Measurements from ENCODE around the gene USP32. TPM values are rescaled to one million over a fixed set of nuclear protein-coding genes. Genes with fewer than 3 reads are reported as not detected.

The USP32 gene
- polyA plus RNA-seq, 1 experiment: 23.8 TPM

DNA sequence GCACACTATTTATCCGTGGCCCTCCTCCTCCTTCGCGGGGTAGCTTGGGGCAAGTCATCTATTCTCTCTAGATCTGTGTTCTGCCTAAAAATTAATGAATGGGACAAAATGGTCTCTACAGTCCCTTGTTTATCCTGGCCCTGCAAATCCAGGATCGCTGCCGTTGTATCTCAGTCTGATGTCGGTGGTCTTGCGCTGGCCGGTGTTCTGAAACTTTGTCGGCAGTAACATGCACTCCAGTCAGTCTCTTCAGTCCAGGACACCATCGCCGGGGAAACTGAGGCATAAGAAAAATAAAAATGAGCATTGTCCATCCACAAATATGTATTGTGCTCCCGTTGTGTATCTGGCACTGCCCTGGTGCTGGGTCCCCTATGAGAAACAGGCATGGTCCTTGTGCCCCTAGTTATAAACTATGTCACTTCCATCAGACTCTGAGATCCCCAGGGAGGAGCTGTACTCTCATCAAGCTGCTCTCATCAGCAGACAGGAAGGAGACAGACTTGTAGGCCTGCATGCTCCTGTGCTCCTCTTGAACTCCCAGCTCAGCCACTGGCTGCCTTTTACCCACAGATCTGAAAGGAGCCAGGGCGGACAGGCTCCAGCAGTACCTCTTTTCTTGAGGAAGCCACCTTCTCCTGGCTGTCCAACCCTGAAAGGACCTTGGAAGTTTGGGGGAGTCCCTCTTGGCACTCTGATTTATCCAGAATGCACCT is 255.8 kb downstream of the USP32 start:
- peaks cover 11% of the 10 kb centered on the region for H3K27me3 ChIP-seq (ENCODE audit: control insufficient read depth, insufficient read depth, low read length)
- H3K36me3 ChIP-seq (ENCODE audit: control insufficient read depth, insufficient read depth, low read length): no peaks in the 10 kb centered on the region
- CTCF ChIA-PET: no interaction called here
- H3K4me3 ChIP-seq (ENCODE audit: low read depth, low read length): no peak overlapping the region; the same call in 1 of the 2 replicates
- no peak for DNase-seq (ENCODE audit: low read depth)
- POLR2A ChIA-PET: no interaction called here
- TF ChIP-seq, protein P1, sequence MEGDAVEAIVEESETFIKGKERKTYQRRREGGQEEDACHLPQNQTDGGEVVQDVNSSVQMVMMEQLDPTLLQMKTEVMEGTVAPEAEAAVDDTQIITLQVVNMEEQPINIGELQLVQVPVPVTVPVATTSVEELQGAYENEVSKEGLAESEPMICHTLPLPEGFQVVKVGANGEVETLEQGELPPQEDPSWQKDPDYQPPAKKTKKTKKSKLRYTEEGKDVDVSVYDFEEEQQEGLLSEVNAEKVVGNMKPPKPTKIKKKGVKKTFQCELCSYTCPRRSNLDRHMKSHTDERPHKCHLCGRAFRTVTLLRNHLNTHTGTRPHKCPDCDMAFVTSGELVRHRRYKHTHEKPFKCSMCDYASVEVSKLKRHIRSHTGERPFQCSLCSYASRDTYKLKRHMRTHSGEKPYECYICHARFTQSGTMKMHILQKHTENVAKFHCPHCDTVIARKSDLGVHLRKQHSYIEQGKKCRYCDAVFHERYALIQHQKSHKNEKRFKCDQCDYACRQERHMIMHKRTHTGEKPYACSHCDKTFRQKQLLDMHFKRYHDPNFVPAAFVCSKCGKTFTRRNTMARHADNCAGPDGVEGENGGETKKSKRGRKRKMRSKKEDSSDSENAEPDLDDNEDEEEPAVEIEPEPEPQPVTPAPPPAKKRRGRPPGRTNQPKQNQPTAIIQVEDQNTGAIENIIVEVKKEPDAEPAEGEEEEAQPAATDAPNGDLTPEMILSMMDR (IDR thresholded peaks at IDR 0.05; ENCODE audit: insufficient read depth, low read depth, low read length): no peak

DNA sequence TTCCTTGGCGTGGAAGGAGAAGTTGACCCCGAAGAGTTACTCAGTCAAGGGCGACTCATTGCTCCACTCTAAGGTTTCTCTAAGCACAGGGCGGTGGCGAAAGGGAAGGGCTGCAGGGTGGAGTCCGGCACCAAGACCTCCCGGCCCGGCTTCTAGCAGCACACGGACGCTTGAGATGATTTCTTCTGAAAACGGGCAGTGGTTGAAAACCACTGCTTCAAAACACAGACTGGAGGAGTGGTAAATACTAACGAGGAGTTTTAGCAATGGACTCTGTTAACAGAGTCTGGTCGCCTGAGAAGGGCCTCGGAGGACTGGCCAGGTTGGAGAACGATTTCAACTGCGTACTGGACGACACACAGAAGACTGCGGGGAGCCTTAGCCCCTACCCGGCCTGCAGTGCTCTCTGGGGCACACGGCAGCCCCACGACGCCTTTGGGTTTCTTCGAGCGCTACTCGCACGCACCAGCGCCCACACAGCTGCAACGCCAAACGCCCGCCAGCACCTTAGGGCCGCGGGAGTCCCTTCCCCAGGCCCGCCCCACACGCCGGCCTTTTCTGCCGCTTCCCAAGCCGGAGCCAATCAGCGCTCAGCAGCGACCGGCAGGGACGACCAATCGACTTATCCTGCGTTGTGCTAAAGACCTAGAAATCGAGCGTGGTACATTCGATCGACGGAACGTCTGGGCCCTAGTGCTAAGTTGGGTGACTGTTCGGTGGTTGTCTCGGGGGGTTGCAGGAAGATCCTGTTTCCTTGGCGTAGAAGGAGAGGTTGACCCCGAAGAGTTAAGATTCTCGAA is 256.6 kb downstream of the USP32 start:
- H3K4me3 ChIP-seq (ENCODE audit: low read depth, low read length): peak overlapping the region; percentile 87
- TF ChIP-seq, protein P1 (IDR thresholded peaks at IDR 0.05; ENCODE audit: insufficient read depth, low read depth, low read length): no peak
- CTCF ChIA-PET: interaction anchor here (0.6 kb wide), 1 partner anchor 43 kb away, joined by 6 read pairs; no protein-coding TSS in a partner anchor
- H3K27me3 ChIP-seq (ENCODE audit: control insufficient read depth, insufficient read depth, low read length): peaks cover 11% of the 10 kb centered on the region
- no peaks in the 10 kb centered on the region for H3K36me3 ChIP-seq (ENCODE audit: control insufficient read depth, insufficient read depth, low read length)
- DNase-seq (ENCODE audit: low read depth): peak; percentile 45
- POLR2A ChIA-PET: no interaction called here

- peaks cover 10% of the 10 kb centered on the region for H3K27me3 ChIP-seq (ENCODE audit: control insufficient read depth, insufficient read depth, low read length)
- peak overlapping the region; percentile 87 for H3K4me3 ChIP-seq (ENCODE audit: low read depth, low read length)
- TF ChIP-seq, protein P1 (IDR thresholded peaks at IDR 0.05; ENCODE audit: insufficient read depth, low read depth, low read length): no peak
- no peak for DNase-seq (ENCODE audit: low read depth)
- H3K36me3 ChIP-seq (ENCODE audit: control insufficient read depth, insufficient read depth, low read length): no peaks in the 10 kb centered on the region
- POLR2A ChIA-PET: no interaction called here
- CTCF ChIA-PET: interaction anchor here (0.6 kb wide), 1 partner anchor 44 kb away, joined by 6 read pairs; no protein-coding TSS in a partner anchor
These were observed 257.4 kb downstream of the USP32 start for GRCh38 chr17:60134396-60135150.

- ChIA-PET CTCF (interaction anchor here (0.9 kb wide), 1 partner anchor 22 kb away, joined by 3 read pairs; no protein-coding TSS in a partner anchor), POLR2A (no interaction called here)
- DNase-seq (ENCODE audit: low read depth): no peak
- H3K4me3 ChIP-seq (ENCODE audit: low read depth, low read length): no peak overlapping the region
- no peaks in the 10 kb centered on the region for H3K27me3 ChIP-seq (ENCODE audit: control insufficient read depth, insufficient read depth, low read length)
- TF ChIP-seq, protein P1 (IDR thresholded peaks at IDR 0.05; ENCODE audit: insufficient read depth, low read depth, low read length): no peak
- H3K36me3 ChIP-seq (ENCODE audit: control insufficient read depth, insufficient read depth, low read length): no peaks in the 10 kb centered on the region
These were observed 261.5 kb downstream of the USP32 start for GRCh38 chr17:60130466-60130865.
